Activated CD4-positive, alpha-beta memory T cell treated with anti-CD3 and anti-CD28 coated beads for 36 hours (primary cell): ENCODE data around the gene TTI1. TPM values are rescaled to one million over a fixed set of nuclear protein-coding genes. Genes with fewer than 3 reads are reported as not detected.

ENCODE experiments used
- CTCF ChIA-PET: fragments of 350-600 bp; sonication (Branson Sonifier 250); formaldehyde crosslinking; loops from one replicate; lab custom pipeline; 2021; ENCODE audit warnings: antibody characterized with exemption, inconsistent platforms; lab: Charles Lee
- POLR2A ChIA-PET: fragments of 350-600 bp; sonication (Branson Sonifier 250); formaldehyde crosslinking; loops from one replicate; lab custom pipeline; 2021; ENCODE audit warnings: antibody characterized with exemption; lab: Charles Lee
- DNase-seq: peaks from one replicate; pipeline ENCODE4 v3.0.0-alpha.2; 2020
- H3K27ac Mint-ChIP-seq: one replicate; pipeline ENCODE4 v1.8.0; 2021; ENCODE audit warnings: mixed read lengths
- H3K27me3 Mint-ChIP-seq: one replicate; pipeline ENCODE4 v1.8.0; 2021; ENCODE audit warnings: mixed read lengths
- H3K36me3 Mint-ChIP-seq: one replicate; pipeline ENCODE4 v1.8.0; 2021; ENCODE audit warnings: mixed read lengths
- H3K4me1 Mint-ChIP-seq: one replicate; pipeline ENCODE4 v1.8.0; 2021; ENCODE audit warnings: low read depth, mixed read lengths
- H3K4me3 Mint-ChIP-seq: one replicate; pipeline ENCODE4 v1.8.0; 2021; ENCODE audit warnings: mild to moderate bottlenecking, mixed read lengths
- H3K9me3 Mint-ChIP-seq: one replicate; pipeline ENCODE4 v1.8.0; 2021; ENCODE audit warnings: mixed read lengths
- intact Hi-C: fragments of 100-400 bp; cut with micrococcal nuclease; formaldehyde crosslinking; loops from one replicate; pipeline ENCODE4 v1.15.1; 2023
- total RNA-seq, 2 experiments: library from RNA; stranded (reverse); gene quantifications; one replicate each; pipeline ENCODE4 v1.2.3, GENCODE V29; 2021

TTI1 gene
- total RNA-seq, 2 experiments from 2014 or later = 31.8 to 32.7 TPM

- H3K4me1 Mint-ChIP-seq = no peaks in the 10 kb centered on the region
- intact Hi-C loops = no loop called here
- no peak overlapping the region for H3K4me3 Mint-ChIP-seq
Observed at GRCh38 chr20:37939701-37940560, 93.3 kb downstream of the TTI1 start.

GRCh38 chr20:37938954-37939353 is 94.3 kb downstream of the TTI1 start:
- POLR2A ChIA-PET = no interaction called here
- CTCF ChIA-PET = no interaction called here
- no peaks in the 10 kb centered on the region for H3K9me3 Mint-ChIP-seq

More at GRCh38 chr20:37939701-37940560, 93.3 kb downstream of the TTI1 start:
- no peaks in the 10 kb centered on the region for H3K9me3 Mint-ChIP-seq
- POLR2A ChIA-PET = no interaction called here
- DNase-seq = no peak
- CTCF ChIA-PET = no interaction called here
- no peaks in the 10 kb centered on the region for H3K27me3 Mint-ChIP-seq
- no peaks in the 10 kb centered on the region for H3K36me3 Mint-ChIP-seq
- no peak overlapping the region for H3K27ac Mint-ChIP-seq

GRCh38 chr20:37938181-37938750 is 95.0 kb downstream of the TTI1 start:
- intact Hi-C loops = no loop called here
- Mint-ChIP-seq H3K27me3 (peaks cover 2% of the 10 kb centered on the region), H3K36me3 (no peaks in the 10 kb centered on the region), H3K9me3 (no peaks in the 10 kb centered on the region), H3K4me3 (no peak overlapping the region), H3K27ac (no peak overlapping the region), H3K4me1 (no peaks in the 10 kb centered on the region)
- POLR2A ChIA-PET = no interaction called here
- no peak for DNase-seq
- CTCF ChIA-PET = no interaction called here

More at GRCh38 chr20:37938954-37939353, 94.3 kb downstream of the TTI1 start:
- no peak for DNase-seq
- H3K27ac Mint-ChIP-seq = no peak overlapping the region
- peaks cover 1% of the 10 kb centered on the region for H3K27me3 Mint-ChIP-seq
- H3K36me3 Mint-ChIP-seq = no peaks in the 10 kb centered on the region
- intact Hi-C loops = no loop called here
- no peaks in the 10 kb centered on the region for H3K4me1 Mint-ChIP-seq
- no peak overlapping the region for H3K4me3 Mint-ChIP-seq

- Mint-ChIP-seq H3K27ac (no peak overlapping the region), H3K36me3 (no peaks in the 10 kb centered on the region), H3K4me3 (no peak overlapping the region), H3K4me1 (no peaks in the 10 kb centered on the region), H3K27me3 (peaks cover 2% of the 10 kb centered on the region), H3K9me3 (no peaks in the 10 kb centered on the region)
- CTCF ChIA-PET = no interaction called here
- POLR2A ChIA-PET = no interaction called here
- intact Hi-C loops = no loop called here
- DNase-seq = no peak
Observed at GRCh38 chr20:37937686-37938085, 95.6 kb downstream of the TTI1 start.

GRCh38 chr20:37936451-37936850 is 96.8 kb downstream of the TTI1 start:
- H3K4me1 Mint-ChIP-seq = no peaks in the 10 kb centered on the region

GRCh38 chr20:37936041-37936440 is 97.2 kb downstream of the TTI1 start:
- CTCF ChIA-PET = interaction anchor here (1.0 kb wide), 1 partner anchor 285 kb away, joined by 3 read pairs; no protein-coding TSS in a partner anchor
- Mint-ChIP-seq H3K9me3 (no peaks in the 10 kb centered on the region), H3K27me3 (peaks cover 4% of the 10 kb centered on the region), H3K4me3 (no peak overlapping the region), H3K27ac (no peak overlapping the region), H3K4me1 (no peaks in the 10 kb centered on the region), H3K36me3 (no peaks in the 10 kb centered on the region)
- DNase-seq = no peak
- POLR2A ChIA-PET = no interaction called here
- intact Hi-C loops = no loop called here

More at GRCh38 chr20:37936451-37936850, 96.8 kb downstream of the TTI1 start:
- POLR2A ChIA-PET = no interaction called here
- no peak for DNase-seq
- H3K9me3 Mint-ChIP-seq = no peaks in the 10 kb centered on the region
- H3K27ac Mint-ChIP-seq = no peak overlapping the region
- H3K4me3 Mint-ChIP-seq = no peak overlapping the region
- CTCF ChIA-PET = interaction anchor here (1.0 kb wide), 1 partner anchor 285 kb away, joined by 3 read pairs; no protein-coding TSS in a partner anchor
- H3K27me3 Mint-ChIP-seq = peaks cover 4% of the 10 kb centered on the region
- no peaks in the 10 kb centered on the region for H3K36me3 Mint-ChIP-seq
- intact Hi-C loops = no loop called here

- Mint-ChIP-seq H3K4me3 (no peak overlapping the region), H3K27me3 (peaks cover 6% of the 10 kb centered on the region), H3K27ac (no peak overlapping the region), H3K9me3 (no peaks in the 10 kb centered on the region), H3K4me1 (no peaks in the 10 kb centered on the region), H3K36me3 (no peaks in the 10 kb centered on the region)
- CTCF ChIA-PET = interaction anchor here (1.0 kb wide), 1 partner anchor 286 kb away, joined by 3 read pairs; no protein-coding TSS in a partner anchor
- POLR2A ChIA-PET = no interaction called here
- DNase-seq = no peak
- intact Hi-C loops = no loop called here
Observed at GRCh38 chr20:37935435-37935834, 97.8 kb downstream of the TTI1 start.

- Mint-ChIP-seq H3K9me3 (no peaks in the 10 kb centered on the region), H3K4me1 (no peaks in the 10 kb centered on the region), H3K36me3 (no peaks in the 10 kb centered on the region), H3K27ac (no peak overlapping the region), H3K4me3 (no peak overlapping the region), H3K27me3 (peaks cover 7% of the 10 kb centered on the region)
- CTCF ChIA-PET = no interaction called here
- no peak for DNase-seq
- POLR2A ChIA-PET = no interaction called here
- intact Hi-C loops = no loop called here
Observed at GRCh38 chr20:37934634-37935375, 98.5 kb downstream of the TTI1 start.

- no peak for DNase-seq
- intact Hi-C loops = no loop called here
- Mint-ChIP-seq H3K4me1 (no peaks in the 10 kb centered on the region), H3K27me3 (peaks cover 8% of the 10 kb centered on the region), H3K4me3 (no peak overlapping the region), H3K27ac (no peak overlapping the region), H3K36me3 (no peaks in the 10 kb centered on the region), H3K9me3 (no peaks in the 10 kb centered on the region)
- CTCF ChIA-PET = interaction anchor here (0.8 kb wide), 1 partner anchor 34 kb away, joined by 3 read pairs; no protein-coding TSS in a partner anchor
- POLR2A ChIA-PET = no interaction called here
Observed at GRCh38 chr20:37933786-37934633, 99.2 kb downstream of the TTI1 start.
